H1 (cell line): Measurements from ENCODE around the gene BCL6B. TPM values are rescaled to one million over a fixed set of nuclear protein-coding genes. Genes with fewer than 3 reads are reported as not detected.

Experiments used
- CTCF ChIA-PET: fragments of 300-600 bp; sonication (Branson Sonifier 250); formaldehyde crosslinking; loops from one replicate; lab custom pipeline; 2021; ENCODE audit not compliant: partially characterized antibody; lab: Charles Lee
- POLR2A ChIA-PET: fragments of 300-600 bp; sonication (Branson Sonifier 250); formaldehyde crosslinking; loops from one replicate; lab custom pipeline; 2021; ENCODE audit warnings: inconsistent platforms; ENCODE audit not compliant: partially characterized antibody; lab: Charles Lee
- DNase-seq, 2 experiments: peaks; one replicate each; pipeline versions ENCODE4 v3.0.0 to v3.0.0-alpha.2; 2010 to 2022; ENCODE audit warnings: low spot score in 2 of 2, low read depth in 1 of 2, mixed read lengths in 1 of 2
- FAIRE-seq: peaks from 2 replicates; lab custom pipeline; 2011; peaks lifted over from hg19 to GRCh38; lab: Jason Lieb, UNC
- H2AFZ ChIP-seq: 2 replicates; pipeline ENCODE4 v1.8.1; 2012; ENCODE audit warnings: low read length, inconsistent platforms
- H2AK5ac ChIP-seq: 2 replicates; pipeline ENCODE4 v1.6.1; 2013; ENCODE audit warnings: low read depth, low read length
- H2BK120ac ChIP-seq: replicated peaks from 2 replicates; pipeline ENCODE3; 2013; ENCODE audit warnings: low read depth, low read length, inconsistent platforms
- H2BK12ac ChIP-seq: 2 replicates; pipeline ENCODE4 v1.6.1; 2013; ENCODE audit warnings: low read depth, low read length
- H2BK15ac ChIP-seq: 2 replicates; pipeline ENCODE4 v1.6.1; 2013; ENCODE audit warnings: low read length
- H2BK20ac ChIP-seq: 2 replicates; pipeline ENCODE4 v1.6.1; 2013; ENCODE audit warnings: low read length
- H2BK5ac ChIP-seq: 2 replicates; pipeline ENCODE4 v1.6.1; 2013; ENCODE audit warnings: low read depth, low read length
- H3K14ac ChIP-seq: 2 replicates; pipeline ENCODE4 v1.6.1; 2013; ENCODE audit warnings: inconsistent platforms; ENCODE audit not compliant: insufficient read length
- H3K18ac ChIP-seq: 2 replicates; pipeline ENCODE4 v1.6.1; 2013; ENCODE audit warnings: low read length; ENCODE audit errors: extremely low read depth
- H3K23ac ChIP-seq: 2 replicates; pipeline ENCODE4 v1.6.1; 2013; ENCODE audit warnings: inconsistent platforms; ENCODE audit not compliant: insufficient read length
- H3K23me2 ChIP-seq: 2 replicates; pipeline ENCODE4 v1.6.1; 2013; ENCODE audit warnings: low read depth, low read length
- H3K27ac ChIP-seq: 2 replicates; pipeline ENCODE4 v1.6.1; 2011; ENCODE audit warnings: low read depth, low read length, inconsistent platforms
- H3K27me3 ChIP-seq, 4 experiments: replicated peaks in 1 of 4; 1 replicate in 1 of 4; 2 replicates in 3 of 4; pipeline versions ENCODE4 v1.6.1 to v1.8.1; 2011 to 2013; ENCODE audit warnings: low read length in 3 of 4, mild to moderate bottlenecking in 3 of 4, inconsistent platforms in 2 of 4, mixed read lengths in 2 of 4, moderate library complexity in 1 of 4; ENCODE audit not compliant: control insufficient read depth in 3 of 4, insufficient read depth in 3 of 4; ENCODE audit errors: extremely low read depth in 1 of 4
- H3K36me3 ChIP-seq, 4 experiments: 2 replicates each; pipeline versions ENCODE4 v1.6.1 to v1.8.1; 2011 to 2013; ENCODE audit warnings: mild to moderate bottlenecking in 4 of 4, low read length in 3 of 4, moderate library complexity in 2 of 4, control low read depth in 1 of 4, inconsistent platforms in 1 of 4; ENCODE audit not compliant: insufficient read depth in 4 of 4, control insufficient read depth in 2 of 4
- H3K4ac ChIP-seq: replicated peaks from 2 replicates; pipeline ENCODE3; 2013; ENCODE audit warnings: low read length, low read depth, mixed read lengths, inconsistent platforms; ENCODE audit not compliant: insufficient read length
- H3K4me1 ChIP-seq, 4 experiments: replicated peaks in 1 of 4; 1 replicate in 1 of 4; 2 replicates in 3 of 4; pipeline versions ENCODE4 v1.6.1 to v1.8.1; 2011 to 2013; ENCODE audit warnings: low read length in 3 of 4, inconsistent platforms in 2 of 4, mixed read lengths in 1 of 4; ENCODE audit not compliant: insufficient read depth in 4 of 4, control insufficient read depth in 3 of 4
- H3K4me2 ChIP-seq, 2 experiments: 2 replicates each; pipeline versions ENCODE4 v1.6.1 to v1.8.1; 2011 to 2013; ENCODE audit warnings: low read depth in 2 of 2, low read length in 2 of 2, control low read depth in 1 of 2, inconsistent platforms in 1 of 2, mild to moderate bottlenecking in 1 of 2; ENCODE audit not compliant: insufficient read depth in 1 of 2
- H3K4me3 ChIP-seq, 4 experiments: fragments of 200-600, 300-600 bp in 1 of 4; sonication (generic), shearing (Covaris generic), sonication (Bioruptor Twin) in 1 of 4; 2 replicates each; pipeline versions ENCODE4 v1.5.1 to v1.8.1; 2011 to 2016; ENCODE audit warnings: low read length in 4 of 4, low read depth in 3 of 4, control low read depth in 2 of 4, inconsistent platforms in 2 of 4, mild to moderate bottlenecking in 2 of 4, mixed read lengths in 1 of 4, moderate library complexity in 1 of 4; ENCODE audit not compliant: insufficient read depth in 2 of 4; ENCODE audit errors: extremely low read depth in 1 of 4
- H3K56ac ChIP-seq: replicated peaks from 2 replicates; pipeline ENCODE3; 2013; ENCODE audit warnings: low read depth, mild to moderate bottlenecking, mixed read lengths, low read length, inconsistent platforms; ENCODE audit not compliant: insufficient read length
- H3K79me1 ChIP-seq: 2 replicates; pipeline ENCODE4 v1.6.1; 2013; ENCODE audit warnings: low read depth, low read length, control low read depth
- H3K79me2 ChIP-seq, 2 experiments: 2 replicates each; pipeline versions ENCODE4 v1.6.1 to v1.8.1; 2012 to 2013; ENCODE audit warnings: low read length in 2 of 2, mild to moderate bottlenecking in 2 of 2, inconsistent platforms in 1 of 2; ENCODE audit not compliant: insufficient read depth in 2 of 2, control insufficient read depth in 1 of 2
- H3K9ac ChIP-seq, 4 experiments: replicated peaks in 1 of 4; 1 replicate in 1 of 4; 2 replicates in 3 of 4; pipeline versions ENCODE4 v1.6.1 to v1.8.1; 2011 to 2013; ENCODE audit warnings: low read depth in 3 of 4, low read length in 3 of 4, control low read depth in 2 of 4, mild to moderate bottlenecking in 2 of 4, moderate library complexity in 2 of 4, inconsistent platforms in 1 of 4; ENCODE audit errors: extremely low read depth in 1 of 4
- H3K9me3 ChIP-seq, 2 experiments: 2 replicates each; pipeline versions ENCODE4 v1.6.1 to v1.8.1; 2012 to 2013; ENCODE audit warnings: mild to moderate bottlenecking in 2 of 2, moderate library complexity in 2 of 2, control low read depth in 1 of 2, inconsistent platforms in 1 of 2, low read depth in 1 of 2, low read length in 1 of 2, mixed read lengths in 1 of 2; ENCODE audit not compliant: insufficient read depth in 2 of 2
- H4K20me1 ChIP-seq, 2 experiments: replicated peaks in 1 of 2; 2 replicates each; pipeline versions ENCODE3 to v1.8.1; 2011 to 2013; ENCODE audit warnings: inconsistent platforms in 2 of 2, low read length in 2 of 2, mild to moderate bottlenecking in 1 of 2; ENCODE audit not compliant: insufficient read depth in 2 of 2, control insufficient read depth in 1 of 2
- H4K5ac ChIP-seq: 2 replicates; pipeline ENCODE4 v1.6.1; 2013; ENCODE audit warnings: low read length, low read depth, mixed read lengths, inconsistent platforms; ENCODE audit not compliant: insufficient read length
- H4K8ac ChIP-seq: 2 replicates; pipeline ENCODE4 v1.8.0; 2013; ENCODE audit warnings: mild to moderate bottlenecking, moderate library complexity, low read length, inconsistent platforms; ENCODE audit not compliant: insufficient read depth; ENCODE audit errors: extremely low read depth
- H4K91ac ChIP-seq: replicated peaks from 2 replicates; pipeline ENCODE3; 2013; ENCODE audit warnings: low read length, mixed read lengths, inconsistent platforms; ENCODE audit not compliant: insufficient read length
- BACH1 ChIP-seq: IDR thresholded peaks from 2 replicates; pipeline ENCODE4 v1.6.1; 2012; ENCODE audit warnings: low read length, improper control_type of control experiment
- CBX5 ChIP-seq: fragments of 300-800, 300-1000 bp; sonication (generic); IDR thresholded peaks from 2 replicates; pipeline ENCODE4 v1.7.1; 2016; ENCODE audit warnings: antibody characterized with exemption, low read length, low read depth
- CBX8 ChIP-seq: fragments of 300-800, 300-1000 bp; sonication (generic); IDR thresholded peaks from 2 replicates; pipeline ENCODE4 v1.7.1; 2016; ENCODE audit warnings: low read depth, low read length, borderline replicate concordance
- CHD1 ChIP-seq: IDR thresholded peaks from 2 replicates; pipeline ENCODE4 v1.6.1; 2012; ENCODE audit warnings: low read depth, low read length, improper control_type of control experiment
- MAX ChIP-seq: IDR thresholded peaks from 2 replicates; pipeline ENCODE4 v1.6.1; 2012; ENCODE audit warnings: inconsistent platforms
- NANOG ChIP-seq: IDR thresholded peaks from 2 replicates; pipeline ENCODE4 v1.6.1; 2011; ENCODE audit warnings: low read length, low read depth, mild to moderate bottlenecking, inconsistent platforms; ENCODE audit not compliant: insufficient read depth, poor library complexity, severe bottlenecking
- PHF8 ChIP-seq: fragments of 200-600 bp; sonication (generic); conservative IDR thresholded peaks from 2 replicates; pipeline ENCODE4 v1.7.1; 2012; ENCODE audit warnings: low read depth, mild to moderate bottlenecking, inconsistent platforms, low read length, moderate library complexity
- SIN3A ChIP-seq, 2 experiments: IDR thresholded peaks in 1 of 2; conservative IDR thresholded peaks in 1 of 2; 2 replicates each; pipeline ENCODE4 v1.6.1; 2011 to 2012; ENCODE audit warnings: low read length in 2 of 2, improper control_type of control experiment in 1 of 2, low read depth in 1 of 2, mild to moderate bottlenecking in 1 of 2
- SRF ChIP-seq: IDR thresholded peaks from 2 replicates; pipeline ENCODE4 v1.6.1; 2011; ENCODE audit warnings: mild to moderate bottlenecking, low read depth, low read length, moderate library complexity
- TAF7 ChIP-seq: optimal IDR thresholded peaks from 2 replicates; pipeline ENCODE3; 2011; ENCODE audit warnings: low read depth, mild to moderate bottlenecking, inconsistent platforms, low read length, moderate library complexity, borderline replicate concordance
- TEAD4 ChIP-seq: IDR thresholded peaks from 2 replicates; pipeline ENCODE4 v1.6.1; 2012; ENCODE audit warnings: low read depth, low read length, inconsistent platforms, mixed read lengths
- USF2 ChIP-seq: IDR thresholded peaks from 2 replicates; pipeline ENCODE4 v1.6.1; 2011; ENCODE audit warnings: low read length, improper control_type of control experiment
- WGBS, 2 experiments: shearing (Covaris generic) in 1 of 2; methylation state at CpG; one replicate each; pipeline versions ENCODE4 v1.1.6 to v1.1.7; 2013 to 2015; ENCODE audit warnings: low lambda C conversion rate in 2 of 2, mixed read lengths in 2 of 2, inconsistent platforms in 1 of 2, low coverage in 1 of 2, missing lambda C conversion rate in 1 of 2; ENCODE audit not compliant: insufficient replicate concordance in 2 of 2, insufficient coverage in 1 of 2, insufficient read length in 1 of 2; ENCODE audit errors: extremely low coverage in 1 of 2, missing lambda C conversion rate in 1 of 2; 5-methylcytosine and 5-hydroxymethylcytosine counted together
- polyA plus RNA-seq, 7 experiments: library from polyadenylated mRNA; depleted of rRNA in 3 of 7; stranded (reverse) in 5 of 7; unstranded in 2 of 7; fragments of >200 nt in 5 of 7; fragments of 200-250 nt in 2 of 7; gene quantifications; 1 replicate in 5 of 7; 2 replicates in 1 of 7; 4 replicates in 1 of 7; pipeline versions ENCODE4 v1.2.1 to v1.2.3, GENCODE V29; 2011 to 2013; ENCODE audit warnings: missing spikeins in 2 of 7, mixed read lengths in 2 of 7
- total RNA-seq: library from RNA; stranded (reverse); fragmentation: NEBNext Ultra II Directional; extraction: Animal tissue kit (Norgen Biotek cat#: 25700); gene quantifications from 2 replicates; pipeline ENCODE4 v1.2.1, GENCODE V29; 2021

BCL6B gene
- total and polyA plus RNA-seq, 2 of the 8 experiments (the other 6 are each of a cell fraction or from before 2014, with no cell fraction given) = 6.6 to 8.7 TPM

- Histone ChIP-seq H3K23me2 (peaks cover 9% of the 10 kb centered on the region), H2BK12ac (no peak overlapping the region), H4K20me1 (no peaks in the 10 kb centered on the region), H3K4me1 (peaks cover 0 to 2% (median 0%) of the 10 kb centered on the region in 4 experiments; a peak in 3 of 7 replicates), H3K4ac (no peak overlapping the region), H2BK15ac (no peak overlapping the region), H3K56ac (no peak overlapping the region), H3K4me3 (no peak overlapping the region), H4K91ac (no peak overlapping the region), H4K5ac (no peak overlapping the region), H3K27me3 (peaks cover 0 to 10% (median 7%) of the 10 kb centered on the region in 4 experiments; a peak in 6 of 7 replicates), H3K9ac (no peak overlapping the region), H2AK5ac (no peak overlapping the region), H2AFZ (no peak overlapping the region), H3K79me2 (no peaks in the 10 kb centered on the region), H4K8ac (no peak overlapping the region), H3K4me2 (no peak overlapping the region), H3K27ac (no peak overlapping the region), H3K23ac (no peak overlapping the region), H2BK5ac (no peak overlapping the region), H3K18ac (no peak overlapping the region), H3K36me3 (peaks cover 0 to 8% (median 3%) of the 10 kb centered on the region in 4 experiments; a peak in 1 of 8 replicates), H2BK120ac (no peak overlapping the region), H3K14ac (no peak overlapping the region), H2BK20ac (no peak overlapping the region), H3K79me1 (no peaks in the 10 kb centered on the region), H3K9me3 (no peaks in the 10 kb centered on the region)
- TF ChIP-seq CBX5 (no peak), CHD1 (no peak), CBX8 (no peak), TAF7 (no peak), SRF (no peak), MAX (no peak), USF2 (no peak), TEAD4 (no peak), SIN3A (conservative IDR thresholded peaks at IDR 0.05 in 1 of 2, IDR thresholded peaks at IDR 0.05 in 1 of 2; ENCODE audit: low read depth in 1 of 2, low read length in 2 of 2) (no peak), PHF8 (no peak), BACH1 (no peak), NANOG (no peak)
- DNase-seq (no peak), FAIRE-seq (no peak)
- CTCF ChIA-PET = interaction anchor here (0.6 to 1.3 kb wide), 5 partner anchors 11 to 214 kb away, joined by 3 to 4 read pairs (median 3); no protein-coding TSS in a partner anchor
- POLR2A ChIA-PET = interaction anchor here (0.9 to 1.6 kb wide), 3 partner anchors 8 to 255 kb away, joined by 4 to 6 read pairs (median 5); partner anchors contain the start of gene SLC16A13
- WGBS, 2 experiments = 91% methylated on average over 13 of the region's 13 CpGs; no CpG with 5 or more reads in 1 of the 2 experiments
Measured at GRCh38 chr17:7027335-7027734, 4.5 kb downstream of the BCL6B start.
